OCI-LY3 (cell line): ENCODE data around the gene HUS1B.

Experiments
- CTCF ChIP-seq: fragments of 200-600, 300-600 bp; sonication (generic); IDR thresholded peaks from 2 replicates; pipeline ENCODE4 v1.5.1; 2014; ENCODE audit warnings: antibody characterized with exemption, low read length, low read depth
- EZH2phosphoT487 ChIP-seq: fragments of 200-600 bp; shearing (Covaris generic); IDR thresholded peaks from 2 replicates; pipeline ENCODE4 v1.6.1; 2018; ENCODE audit warnings: antibody characterized with exemption, mixed run types, low read depth

GRCh38 chr6:636488-636887, 20.4 kb downstream of the HUS1B start:
- no peak for TF ChIP-seq CTCF
- no peak for TF ChIP-seq EZH2phosphoT487
